GM18858 (cell line): Measurements from ENCODE around the gene PRR20G.

ENCODE experiments used
- ATAC-seq: cut with Tn5 transposase; IDR thresholded peaks from one replicate; pipeline ENCODE4 v1.9.1; 2021; ENCODE audit not compliant: unreplicated experiment

PRR20G gene

DNA sequence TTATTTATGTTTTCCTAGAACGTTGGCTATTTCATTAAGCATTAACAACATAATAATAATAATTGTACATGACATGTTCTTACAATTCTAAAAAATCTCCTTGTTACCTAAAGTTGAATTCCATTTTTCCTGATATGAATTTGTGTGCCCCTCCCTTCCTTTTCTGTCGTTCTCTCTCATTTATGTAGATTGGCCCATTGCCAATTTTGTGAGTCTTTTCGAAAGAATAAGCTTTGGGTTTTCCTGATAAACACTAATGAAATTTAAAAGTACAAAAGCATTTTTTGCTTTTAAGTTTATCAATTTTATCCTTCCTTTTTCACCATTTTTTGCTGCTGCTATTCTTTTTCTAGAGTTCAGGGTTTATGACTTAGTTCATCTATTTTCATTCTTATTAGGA, 50.0 kb downstream of the PRR20G start:
- no peak for ATAC-seq

DNA sequence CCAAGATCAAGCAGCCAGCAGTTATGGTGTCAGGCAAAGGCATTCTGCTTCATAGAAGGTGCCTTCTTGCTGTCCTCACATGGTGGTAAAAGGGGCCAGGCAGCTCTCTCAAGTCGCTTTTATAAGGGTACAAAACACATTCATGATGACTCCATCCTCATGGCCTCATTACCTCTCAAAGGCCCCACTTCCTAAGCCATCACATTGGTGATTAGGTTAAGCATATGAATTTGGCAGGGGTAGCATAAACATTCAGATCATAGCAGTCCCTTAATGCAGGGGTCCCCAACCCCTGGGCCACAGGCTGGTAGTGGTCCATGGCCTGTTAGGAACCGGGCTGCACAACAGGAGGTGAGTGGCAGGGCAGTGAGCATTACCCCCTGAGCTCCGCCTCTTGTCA, 52.1 kb downstream of the PRR20G start:
- ATAC-seq: no peak

DNA sequence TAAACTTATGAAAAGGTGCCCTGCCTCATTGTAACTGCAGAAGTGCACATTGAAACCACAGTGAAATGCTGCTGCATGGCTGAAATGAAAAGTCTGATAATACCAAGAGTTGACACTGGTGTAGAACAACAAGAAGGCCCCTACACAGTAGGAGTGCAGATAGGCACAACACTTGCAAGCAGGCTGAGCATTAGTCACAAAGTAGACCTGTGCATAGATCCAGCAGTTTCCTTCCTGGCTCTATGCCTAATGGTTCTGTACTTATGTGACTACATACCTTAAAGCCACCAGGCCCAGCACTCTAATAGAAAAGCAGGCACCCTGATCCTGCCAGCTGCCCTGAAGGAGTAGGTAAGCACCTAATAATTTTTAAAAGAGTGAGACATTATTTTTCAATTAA, 53.1 kb downstream of the PRR20G start:
- no peak for ATAC-seq
